ENCODE data around the gene PLA2G5. TPM values are rescaled to one million over a fixed set of nuclear protein-coding genes. Genes with fewer than 3 reads are reported as not detected.

The PLA2G5 gene
- total and polyA plus RNA-seq, 2 of the 4 experiments (the other 2 are of a cell fraction): not detected

DNA sequence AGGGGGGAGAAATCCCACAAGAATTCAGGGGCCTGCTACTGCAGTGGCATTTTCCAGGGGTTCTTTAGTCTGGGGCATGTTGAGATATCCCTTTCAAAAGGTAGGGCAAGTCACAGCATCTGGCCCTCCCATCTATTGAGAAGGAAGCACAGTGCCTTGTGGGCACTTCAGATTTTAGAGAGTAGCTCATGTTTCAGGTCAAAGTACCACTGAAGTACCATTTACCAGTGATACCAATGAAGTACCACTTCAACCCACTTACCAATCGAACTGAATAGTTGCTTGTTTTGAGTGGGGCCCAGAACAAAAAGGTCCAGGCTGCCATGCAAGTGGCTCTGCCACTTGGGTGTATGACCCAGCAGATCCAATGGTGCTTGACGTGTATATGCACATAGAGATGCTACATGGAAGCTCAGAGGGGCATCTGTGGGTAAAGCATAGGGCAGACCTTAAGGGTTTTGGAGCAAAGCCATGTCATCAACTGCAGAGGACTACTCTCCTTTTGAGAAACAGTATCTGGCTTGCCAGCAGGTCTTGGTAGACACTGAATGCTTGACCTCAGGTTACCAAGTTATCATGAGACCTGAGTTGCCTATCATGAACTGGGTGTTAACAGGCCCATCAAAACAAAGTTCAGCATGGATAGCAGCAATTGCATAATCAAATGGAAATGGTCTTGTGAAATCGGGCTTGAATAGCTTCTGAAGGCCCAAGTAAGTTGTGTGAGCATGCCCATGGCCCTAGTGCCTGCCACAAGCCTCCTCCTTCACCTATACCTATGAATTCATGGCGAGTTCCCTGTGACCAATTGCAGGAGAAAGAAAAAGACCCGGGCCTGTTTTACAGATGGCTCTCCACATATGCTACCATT lies 25.8 kb downstream of the PLA2G5 start:
- POLR2A ChIA-PET (ENCODE audit: unreplicated experiment): interaction anchor here (0.7 kb wide), 1 partner anchor 17 kb away, joined by 3 read pairs; no protein-coding TSS in a partner anchor
- Histone ChIP-seq H3K9me1 (ENCODE audit: insufficient read depth, low read length) (no peaks in the 10 kb centered on the region), H2AK9ac (replicated peaks; ENCODE audit: low read depth, low read length, poor library complexity) (no peak overlapping the region), H3K4ac (ENCODE audit: low read depth, low read length) (no peak overlapping the region), H3K56ac (ENCODE audit: extremely low read depth, insufficient read depth, low read length) (no peak overlapping the region), H4K5ac (ENCODE audit: low read depth, low read length) (no peak overlapping the region), H4K20me1 (ENCODE audit: insufficient read depth, low read length) (no peaks in the 10 kb centered on the region), H2AFZ (replicated peaks; ENCODE audit: low read length, poor library complexity) (no peak overlapping the region), H3K36me3 (ENCODE audit: control insufficient read depth, insufficient read depth, low read length) (no peaks in the 10 kb centered on the region), H3K79me1 (ENCODE audit: low read depth in 1 of 2, low read length in 2 of 2) (no peaks in the 10 kb centered on the region), H3K27me3 (ENCODE audit: control insufficient read depth, insufficient read depth, low read length) (peaks cover 37% of the 10 kb centered on the region), H3K14ac (replicated peaks; ENCODE audit: low read depth, low read length) (no peak overlapping the region), H3K4me2 (ENCODE audit: low read depth, low read length) (no peak overlapping the region), H2BK5ac (ENCODE audit: low read depth, low read length, poor library complexity, severe bottlenecking) (no peak overlapping the region), H2BK15ac (ENCODE audit: low read depth, low read length) (no peak overlapping the region), H3K4me1 (ENCODE audit: control insufficient read depth, insufficient read depth, low read length) (no peaks in the 10 kb centered on the region), H2AK5ac (ENCODE audit: low read depth, low read length) (no peak overlapping the region), H3K18ac (ENCODE audit: low read depth, low read length) (no peak overlapping the region), H4K91ac (ENCODE audit: insufficient read depth, low read depth, low read length) (no peak overlapping the region), H2BK20ac (ENCODE audit: low read depth, low read length) (no peak overlapping the region), H3K9ac (ENCODE audit: low read depth, low read length) (no peak overlapping the region), H2BK120ac (ENCODE audit: low read depth, low read length) (no peak overlapping the region), H3K9me3 (ENCODE audit: control insufficient read depth, insufficient read depth, low read length) (no peaks in the 10 kb centered on the region), H4K8ac (ENCODE audit: low read depth in 2 of 2, low read length in 2 of 2) (no peak overlapping the region), H3K27ac (ENCODE audit: insufficient read depth, low read length) (no peak overlapping the region), H3K23ac (ENCODE audit: low read depth, low read length) (no peak overlapping the region), H3K4me3 (ENCODE audit: insufficient read depth, low read depth, low read length) (no peak overlapping the region)
- intact Hi-C loops (cut with micrococcal nuclease) (no loop called here), dilution Hi-C loops (cut with HindIII; ENCODE audit: low sequenced_read_pairs, unreplicated experiment) (no loop called here), in situ Hi-C loops (cut with MboI; ENCODE audit: low sequenced_read_pairs) (no loop called here)
- 29% methylated on average over 1 of the region's 5 CpGs; no CpG with 5 or more reads in 1 of the 2 experiments for WGBS, 2 experiments (ENCODE audit: extremely low coverage in 2 of 2, insufficient read length in 1 of 2)
- BruUV-seq (replicated peaks): no TSS peak
- ATAC-seq (ENCODE audit: low read depth): no peak
- no peak for DNase-seq
- TF ChIP-seq MAFK (IDR thresholded peaks at IDR 0.05; ENCODE audit: low read depth, low read length) (no peak), POLR2A (IDR thresholded peaks at IDR 0.05; ENCODE audit: low read depth, low read length) (no peak), RCOR1 (IDR thresholded peaks at IDR 0.05; ENCODE audit: insufficient replicate concordance, low read length) (no peak), RAD21 (IDR thresholded peaks at IDR 0.05; ENCODE audit: low read length) (no peak), FOS (IDR thresholded peaks at IDR 0.05; ENCODE audit: low read depth, low read length) (no peak), RFX5 (IDR thresholded peaks at IDR 0.05; ENCODE audit: low read depth, low read length) (no peak), CHD1 (IDR thresholded peaks at IDR 0.05; ENCODE audit: low read depth, low read length) (no peak), NFE2L2 (IDR thresholded peaks at IDR 0.05; ENCODE audit: low read depth, low read length) (no peak), SMC3 (IDR thresholded peaks at IDR 0.05; ENCODE audit: low read depth, low read length) (no peak)
- TF ChIP-seq, protein P1, sequence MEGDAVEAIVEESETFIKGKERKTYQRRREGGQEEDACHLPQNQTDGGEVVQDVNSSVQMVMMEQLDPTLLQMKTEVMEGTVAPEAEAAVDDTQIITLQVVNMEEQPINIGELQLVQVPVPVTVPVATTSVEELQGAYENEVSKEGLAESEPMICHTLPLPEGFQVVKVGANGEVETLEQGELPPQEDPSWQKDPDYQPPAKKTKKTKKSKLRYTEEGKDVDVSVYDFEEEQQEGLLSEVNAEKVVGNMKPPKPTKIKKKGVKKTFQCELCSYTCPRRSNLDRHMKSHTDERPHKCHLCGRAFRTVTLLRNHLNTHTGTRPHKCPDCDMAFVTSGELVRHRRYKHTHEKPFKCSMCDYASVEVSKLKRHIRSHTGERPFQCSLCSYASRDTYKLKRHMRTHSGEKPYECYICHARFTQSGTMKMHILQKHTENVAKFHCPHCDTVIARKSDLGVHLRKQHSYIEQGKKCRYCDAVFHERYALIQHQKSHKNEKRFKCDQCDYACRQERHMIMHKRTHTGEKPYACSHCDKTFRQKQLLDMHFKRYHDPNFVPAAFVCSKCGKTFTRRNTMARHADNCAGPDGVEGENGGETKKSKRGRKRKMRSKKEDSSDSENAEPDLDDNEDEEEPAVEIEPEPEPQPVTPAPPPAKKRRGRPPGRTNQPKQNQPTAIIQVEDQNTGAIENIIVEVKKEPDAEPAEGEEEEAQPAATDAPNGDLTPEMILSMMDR (conservative IDR thresholded peaks at IDR 0.05; ENCODE audit: low read depth, low read length): no peak
- CTCF ChIA-PET: no interaction called here

Measured in IMR-90 (cell line).